NT2/D1 (cell line): ENCODE data around the gene BNC1.

Experiments used
- SUZ12 ChIP-seq: IDR thresholded peaks from 2 replicates; pipeline ENCODE4 v1.6.1; 2011; ENCODE audit not compliant: insufficient read length, insufficient read depth; ENCODE audit errors: extremely low read depth
- YY1 ChIP-seq: IDR thresholded peaks from 2 replicates; pipeline ENCODE4 v1.6.1; 2011; ENCODE audit not compliant: insufficient read length, insufficient read depth
- ZNF274 ChIP-seq: IDR thresholded peaks from 2 replicates; pipeline ENCODE4 v1.6.1; 2011; ENCODE audit warnings: mild to moderate bottlenecking, low read depth, low read length

- TF ChIP-seq SUZ12 (no peak), YY1 (no peak), ZNF274 (no peak)
Measured at GRCh38 chr15:83318036-83318435, 33.6 kb upstream of the BNC1 start.
